ENCODE results near the gene ZAR1L.

- TF ChIP-seq CTCF (IDR thresholded peaks at IDR 0.05) (no peak), POLR2A (IDR thresholded peaks at IDR 0.05) (no peak)
These were observed 12.7 kb downstream of the ZAR1L start for GRCh38 chr13:32302461-32302860.

Data from Peyer's patch (tissue), 4 donors.